Sigmoid colon (tissue), 7 donors: ENCODE measurements around the gene NHERF2. TPM values are rescaled to one million over a fixed set of nuclear protein-coding genes. Genes with fewer than 3 reads are reported as not detected.
"Not testable (repeated sequence)": the region's sequence is repeated elsewhere in the genome, so short reads cannot be mapped to it uniquely, and the experiment has no call there.

Source experiments
- DNase-seq: peaks from one replicate; pipeline ENCODE4 v3.0.0-alpha.2; 2019
- H3K27ac ChIP-seq, 4 donors: fragments of 200-600 bp; sonication (generic); one replicate each; pipeline ENCODE4 v1.5.1; 2016 to 2019; ENCODE audit warnings: mild to moderate bottlenecking in 1 of 4
- H3K27me3 ChIP-seq, 3 donors: fragments of 200-600 bp; sonication (generic); one replicate each; pipeline ENCODE4 v1.5.1; 2019; ENCODE audit warnings: mild to moderate bottlenecking in 1 of 3
- H3K36me3 ChIP-seq, 4 donors: fragments of 200-600 bp; sonication (generic); one replicate each; pipeline ENCODE4 v1.5.1; 2016 to 2019
- H3K4me1 ChIP-seq, 4 donors: fragments of 200-600 bp; sonication (generic); one replicate each; pipeline ENCODE4 v1.5.1; 2017 to 2019
- H3K4me3 ChIP-seq, 4 donors: fragments of 200-600 bp; sonication (generic); one replicate each; pipeline ENCODE4 v1.5.1; 2017 to 2019; ENCODE audit warnings: mild to moderate bottlenecking in 2 of 4, moderate library complexity in 1 of 4
- H3K9me3 ChIP-seq, 4 donors: fragments of 200-600 bp in 3 of 4; sonication (generic) in 3 of 4; one replicate each; pipeline versions ENCODE4 v1.5.1 to v1.6.1; 2013 to 2019
- EP300 ChIP-seq, 4 donors: sonication (generic); formaldehyde crosslinking; IDR thresholded peaks; one replicate each; pipeline ENCODE4 v1.6.1; 2017; ENCODE audit warnings: antibody characterized with exemption in 4 of 4
- POLR2A ChIP-seq, 2 donors: fragments of 450-650 bp; IDR thresholded peaks; one replicate each; pipeline ENCODE4 v1.6.1; 2016; ENCODE audit warnings: antibody characterized with exemption in 2 of 2, mild to moderate bottlenecking in 2 of 2, moderate library complexity in 2 of 2
- POLR2AphosphoS5 ChIP-seq, 4 donors: sonication (generic); formaldehyde crosslinking; IDR thresholded peaks; one replicate each; pipeline ENCODE4 v1.6.1; 2017; ENCODE audit warnings: antibody characterized with exemption in 4 of 4
- WGBS, 2 donors: extraction: QIAGEN DNeasy Blood & Tissue Kit; methylation state at CpG; one replicate each; pipeline ENCODE4 v1.1.7; 2013; 5-methylcytosine and 5-hydroxymethylcytosine counted together
- intact Hi-C: fragments of 100-400 bp; cut with DNase I; formaldehyde crosslinking; loops from one replicate; pipeline ENCODE4 v1.15.1; 2023
- polyA plus RNA-seq, 3 donors: library from polyadenylated mRNA; stranded (reverse); fragments of 200-250 nt; gene quantifications; one replicate each; pipeline ENCODE4 v1.2.3, GENCODE V29; 2013
- total RNA-seq, 4 donors: library from RNA; depleted of rRNA; stranded (reverse); fragments of >200 nt; gene quantifications; one replicate each; pipeline ENCODE4 v1.1.0, GENCODE V29; 2016
- TF ChIP-seq, protein P1 (sequence below), 4 experiments: fragments of 450-650 bp in 3 of 4; fragments of 200-600 bp in 1 of 4; IDR thresholded peaks; one replicate each; pipeline ENCODE4 v1.5.1; 2016 to 2019; ENCODE audit warnings: antibody characterized with exemption in 4 of 4, mild to moderate bottlenecking in 3 of 4, moderate library complexity in 2 of 4
- donor health status: healthy with polysubstance abuse.
- donor health status: Bipolar disorder and iron deficiency.
- donor health status: healthy.

The NHERF2 gene
- total and polyA plus RNA-seq, 7 donors, result 23.5 to 105 (median 46.7) TPM

DNA sequence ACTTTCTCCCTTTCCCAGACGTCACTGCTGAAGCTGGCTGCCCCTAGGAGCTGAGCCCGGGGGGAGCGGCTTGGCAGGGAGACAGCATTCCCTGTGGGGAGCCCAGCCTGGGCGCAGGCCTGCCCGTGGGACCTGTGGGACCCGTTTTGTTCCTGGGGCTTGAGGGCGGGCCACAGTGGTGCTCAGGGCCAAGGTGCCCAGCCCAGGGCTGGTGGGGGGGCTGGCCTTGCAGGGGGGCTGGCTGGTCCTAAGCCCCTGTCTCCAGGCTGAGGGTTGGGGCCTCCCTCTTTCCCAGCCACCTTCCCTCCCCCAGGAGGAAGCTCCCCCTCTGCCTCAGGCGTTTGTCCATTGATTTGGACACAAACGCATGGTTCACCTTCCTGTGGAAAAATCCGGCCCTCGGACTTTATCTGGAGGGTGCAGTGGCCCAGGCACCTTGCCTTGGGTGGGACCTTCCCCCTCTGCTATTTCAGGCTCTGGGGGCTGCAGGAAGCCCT is 4.4 kb downstream of the NHERF2 start:
- H3K9me3 ChIP-seq, result no peaks in the 10 kb centered on the region
- TF ChIP-seq, protein P1, sequence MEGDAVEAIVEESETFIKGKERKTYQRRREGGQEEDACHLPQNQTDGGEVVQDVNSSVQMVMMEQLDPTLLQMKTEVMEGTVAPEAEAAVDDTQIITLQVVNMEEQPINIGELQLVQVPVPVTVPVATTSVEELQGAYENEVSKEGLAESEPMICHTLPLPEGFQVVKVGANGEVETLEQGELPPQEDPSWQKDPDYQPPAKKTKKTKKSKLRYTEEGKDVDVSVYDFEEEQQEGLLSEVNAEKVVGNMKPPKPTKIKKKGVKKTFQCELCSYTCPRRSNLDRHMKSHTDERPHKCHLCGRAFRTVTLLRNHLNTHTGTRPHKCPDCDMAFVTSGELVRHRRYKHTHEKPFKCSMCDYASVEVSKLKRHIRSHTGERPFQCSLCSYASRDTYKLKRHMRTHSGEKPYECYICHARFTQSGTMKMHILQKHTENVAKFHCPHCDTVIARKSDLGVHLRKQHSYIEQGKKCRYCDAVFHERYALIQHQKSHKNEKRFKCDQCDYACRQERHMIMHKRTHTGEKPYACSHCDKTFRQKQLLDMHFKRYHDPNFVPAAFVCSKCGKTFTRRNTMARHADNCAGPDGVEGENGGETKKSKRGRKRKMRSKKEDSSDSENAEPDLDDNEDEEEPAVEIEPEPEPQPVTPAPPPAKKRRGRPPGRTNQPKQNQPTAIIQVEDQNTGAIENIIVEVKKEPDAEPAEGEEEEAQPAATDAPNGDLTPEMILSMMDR (IDR thresholded peaks at IDR 0.05), result no peak
- TF ChIP-seq POLR2AphosphoS5 (IDR thresholded peaks at IDR 0.05) (peak in 1 of 4 donors; percentile 14), POLR2A (IDR thresholded peaks at IDR 0.05) (no peak), EP300 (IDR thresholded peaks at IDR 0.05) (no peak)
- intact Hi-C loops, result no loop called here
- H3K27ac ChIP-seq, result peak overlapping the region; percentile 24 to 94 (median 60)
- no peak for DNase-seq
- H3K4me1 ChIP-seq, result peaks cover 0 to 63% (median 55%) of the 10 kb centered on the region in 4 donors
- no peak overlapping the region for H3K4me3 ChIP-seq
- peaks cover 0 to 8% (median 0%) of the 10 kb centered on the region in 4 donors for H3K36me3 ChIP-seq
- H3K27me3 ChIP-seq, result no peaks in the 10 kb centered on the region
- WGBS, 2 donors, result 82 to 84% methylated on average over 11 of the region's 11 CpGs

DNA sequence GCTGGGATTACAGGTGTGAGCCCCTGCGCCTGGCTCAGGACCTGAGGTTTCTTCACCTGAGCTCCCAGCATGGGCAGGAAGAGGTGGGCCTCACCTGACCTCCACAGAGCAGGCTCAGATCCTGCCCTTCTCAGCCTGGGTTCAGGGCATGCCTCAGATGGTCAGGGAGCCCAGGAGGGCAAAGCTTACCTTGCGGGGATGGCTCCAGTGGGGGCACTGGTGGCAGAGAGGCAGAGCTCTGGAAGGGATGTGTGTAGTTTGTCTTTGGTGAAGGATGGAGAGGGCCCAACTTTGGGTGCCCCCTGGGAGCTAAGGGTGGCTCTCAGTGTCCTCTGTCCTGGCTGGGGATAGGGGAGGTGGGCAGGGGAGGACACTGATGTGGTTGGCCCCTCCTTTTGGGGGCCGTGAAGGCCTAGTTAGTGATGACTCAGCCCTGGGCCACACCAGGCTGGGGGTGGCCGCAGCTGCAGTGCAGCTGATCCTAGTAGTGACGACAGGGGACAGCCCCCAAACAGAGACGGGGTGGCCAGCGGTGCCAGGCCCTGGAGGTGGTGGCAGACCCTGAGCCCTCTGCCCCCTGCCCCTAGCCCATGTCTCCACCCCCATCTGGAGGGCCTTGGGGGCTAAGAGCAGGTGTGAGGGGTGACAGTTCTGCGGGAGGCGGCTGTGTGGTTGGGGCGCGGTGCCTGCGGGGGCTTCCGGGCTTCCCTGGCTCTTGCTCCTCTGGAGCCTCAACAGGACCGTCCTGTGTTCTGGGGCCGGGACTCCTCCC is 5.8 kb downstream of the NHERF2 start:
- peak overlapping the region; percentile 86 to 94 (median 92) for H3K27ac ChIP-seq
- H3K4me1 ChIP-seq, result peaks cover 0 to 67% (median 58%) of the 10 kb centered on the region in 4 donors
- WGBS, 2 donors, result 65 to 81% methylated on average over 15 of the region's 15 CpGs
- DNase-seq, result no peak
- no peaks in the 10 kb centered on the region for H3K9me3 ChIP-seq
- no peaks in the 10 kb centered on the region for H3K27me3 ChIP-seq
- TF ChIP-seq POLR2AphosphoS5 (IDR thresholded peaks at IDR 0.05), result peak in 1 of 4 donors; percentile 31
- no peak for TF ChIP-seq EP300 (IDR thresholded peaks at IDR 0.05)
- H3K4me3 ChIP-seq, result peak overlapping the region in 3 of 4 donors; percentile 24 to 36 (median 35)
- intact Hi-C loops, result no loop called here
- H3K36me3 ChIP-seq, result peaks cover 0 to 8% (median under 1%) of the 10 kb centered on the region in 4 donors

DNA sequence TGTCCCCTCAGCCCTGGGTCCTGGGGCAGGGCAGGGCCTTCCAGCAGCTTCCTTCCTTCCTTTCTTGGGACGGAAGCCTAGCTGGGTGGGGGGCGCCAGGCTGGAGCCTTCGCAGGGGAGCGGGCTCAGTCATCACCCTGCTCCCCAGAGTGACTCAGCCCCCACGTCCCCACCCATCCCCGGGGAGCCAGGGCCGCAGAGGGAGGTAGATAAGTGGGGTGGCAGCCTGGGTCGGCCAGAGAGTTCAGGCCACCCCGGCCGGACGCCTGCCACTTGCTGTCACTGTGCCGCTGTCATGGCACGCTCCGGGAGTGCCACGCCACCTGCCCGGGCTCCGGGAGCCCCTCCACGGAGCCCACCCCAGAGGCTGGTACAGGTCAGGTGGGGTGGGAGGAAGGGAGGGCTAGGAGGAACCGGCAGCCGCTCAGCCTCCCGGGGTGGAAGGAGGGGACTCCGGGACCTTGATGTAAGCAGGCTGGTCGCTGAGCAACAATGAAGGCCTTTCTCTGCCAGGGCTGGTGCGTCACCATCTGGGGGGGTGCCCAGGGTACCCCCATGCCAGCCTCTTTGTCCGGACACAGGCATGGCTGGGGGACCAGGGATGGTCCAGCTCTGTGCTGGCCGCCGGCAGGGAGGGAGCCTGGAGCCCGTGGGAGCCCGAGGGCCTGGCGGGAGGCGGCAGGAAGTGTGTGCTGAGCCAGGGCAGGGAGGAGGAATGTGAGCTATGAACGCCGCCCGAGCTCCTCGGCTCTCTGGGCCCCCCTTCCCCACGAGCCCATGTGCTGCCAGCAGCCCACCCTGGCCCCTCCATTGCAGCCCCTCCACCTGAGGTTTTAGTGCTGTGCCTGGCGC is 6.6 kb downstream of the NHERF2 start:
- Histone ChIP-seq H3K27ac (peak overlapping the region; percentile 86 to 94 (median 92)), H3K4me3 (peak overlapping the region; percentile 8 to 36 (median 30)), H3K27me3 (no peaks in the 10 kb centered on the region), H3K36me3 (peaks cover 0 to 12% (median 3%) of the 10 kb centered on the region in 4 donors), H3K9me3 (no peaks in the 10 kb centered on the region), H3K4me1 (peaks cover 0 to 64% (median 57%) of the 10 kb centered on the region in 4 donors)
- intact Hi-C loops, result no loop called here
- 36 to 64% methylated on average over 37 of the region's 37 CpGs for WGBS, 2 donors
- TF ChIP-seq EP300 (IDR thresholded peaks at IDR 0.05) (no peak), POLR2A (IDR thresholded peaks at IDR 0.05) (no peak), POLR2AphosphoS5 (IDR thresholded peaks at IDR 0.05) (peak; percentile 22 to 57 (median 54))
- TF ChIP-seq, protein P1 (IDR thresholded peaks at IDR 0.05), result no peak
- peak; percentile 92 for DNase-seq

DNA sequence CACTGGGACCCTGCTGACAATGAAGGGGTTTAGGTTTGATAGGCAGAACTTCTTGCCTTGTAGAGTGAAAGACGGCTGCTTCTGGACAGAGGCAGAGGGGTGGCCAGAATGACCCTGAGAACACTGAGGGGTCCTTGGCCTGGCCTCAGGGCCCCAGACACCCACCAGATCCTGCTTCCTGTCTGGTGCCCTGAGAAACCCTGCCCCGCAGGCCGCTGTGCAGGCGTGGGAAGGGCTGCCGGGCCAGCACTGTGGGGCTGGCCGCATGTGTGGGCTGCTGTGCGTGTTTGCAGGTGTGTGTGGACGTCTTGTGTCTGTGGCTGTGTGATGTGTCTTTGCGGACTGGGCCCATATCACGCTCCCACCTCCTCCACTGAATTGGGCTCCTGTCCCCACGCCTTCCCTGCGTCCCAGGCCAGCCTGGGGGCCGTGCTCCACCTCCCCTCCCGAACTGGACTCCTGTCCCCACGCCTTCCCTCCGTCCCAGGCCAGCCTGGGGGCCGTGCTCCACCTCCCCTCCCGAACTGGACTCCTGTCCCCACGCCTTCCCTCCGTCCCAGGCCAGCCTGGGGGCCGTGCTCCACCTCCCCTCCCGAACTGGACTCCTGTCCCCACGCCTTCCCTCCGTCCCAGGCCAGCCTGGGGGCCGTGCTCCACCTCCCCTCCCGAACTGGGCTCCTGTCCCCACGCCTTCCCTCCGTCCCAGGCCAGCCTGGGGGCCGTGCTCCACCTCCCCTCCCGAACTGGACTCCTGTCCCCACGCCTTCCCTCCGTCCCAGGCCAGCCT is 7.4 kb downstream of the NHERF2 start:
- H3K9me3 ChIP-seq, H3K27me3 ChIP-seq, intact Hi-C loops, DNase-seq: not testable (repeated sequence)
- Histone ChIP-seq H3K4me3 (peak overlapping the region; percentile 3 to 36 (median 30)), H3K36me3 (peaks cover 0 to 12% (median 3%) of the 10 kb centered on the region in 4 donors), H3K4me1 (peaks cover 0 to 64% (median 60%) of the 10 kb centered on the region in 4 donors), H3K27ac (peak overlapping the region; percentile 86 to 94 (median 92))
- 75 to 86% methylated on average over 16 of the region's 32 CpGs for WGBS, 2 donors

DNA sequence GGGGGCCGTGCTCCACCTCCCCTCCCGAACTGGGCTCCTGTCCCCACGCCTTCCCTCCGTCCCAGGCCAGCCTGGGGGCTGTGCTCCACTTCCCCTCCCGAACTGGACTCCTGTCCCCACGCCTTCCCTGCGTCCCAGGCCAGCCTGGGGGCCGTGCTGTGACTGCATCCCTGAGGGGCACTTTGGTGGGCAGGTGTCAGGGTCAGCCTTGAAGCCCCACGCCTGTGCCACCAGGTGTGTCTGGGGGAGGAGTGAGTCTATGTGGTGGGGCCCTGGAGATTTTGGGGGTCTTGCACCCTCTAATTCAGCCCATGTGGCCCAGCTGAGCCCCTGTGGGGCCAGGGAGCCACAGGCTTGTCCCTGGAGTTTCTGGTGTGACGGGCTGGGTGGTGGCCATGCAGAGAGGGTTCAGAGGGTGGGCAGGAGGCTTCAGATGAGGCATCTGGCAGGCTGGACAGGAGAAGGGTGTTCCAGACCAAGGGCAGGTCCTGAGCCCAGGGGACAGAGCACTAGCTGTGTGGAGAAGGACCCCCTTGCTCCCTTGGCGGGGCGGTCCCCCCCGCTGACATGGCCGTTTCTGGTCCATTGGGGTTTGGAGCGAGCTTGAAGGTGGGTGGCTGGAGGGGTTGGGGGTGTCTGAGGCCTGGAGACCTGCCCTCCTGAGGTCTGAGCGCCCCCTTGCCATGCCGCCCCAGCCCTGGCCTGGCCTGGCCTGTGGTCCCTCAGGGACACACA is 8.2 kb downstream of the NHERF2 start:
- intact Hi-C loops, result no loop called here
- Histone ChIP-seq H3K27ac (peak overlapping the region; percentile 78 to 90 (median 82)), H3K4me1 (peaks cover 0 to 71% (median 68%) of the 10 kb centered on the region in 4 donors), H3K4me3 (peak overlapping the region in 2 of 4 donors; percentile 29 to 30), H3K9me3 (no peaks in the 10 kb centered on the region), H3K36me3 (peaks cover 0 to 9% (median 3%) of the 10 kb centered on the region in 4 donors), H3K27me3 (no peaks in the 10 kb centered on the region)
- 83 to 86% methylated on average over 17 of the region's 17 CpGs for WGBS, 2 donors
- TF ChIP-seq POLR2AphosphoS5 (IDR thresholded peaks at IDR 0.05), result no peak
- no peak for DNase-seq
